Thymus (tissue), 11 donors: Measurements from ENCODE around the gene TTLL8. TPM values are rescaled to one million over a fixed set of nuclear protein-coding genes. Genes with fewer than 3 reads are reported as not detected.
A peak's percentile ranks its signal among the peaks of the same experiment; 100 is the strongest.

Experiments
- DNase-seq, 9 donors: peaks; one replicate each; pipeline ENCODE4 v3.0.0-alpha.2; 2013; ENCODE audit warnings: low spot score in 9 of 9, low read depth in 6 of 9, missing footprints in 1 of 9
- H3K27ac ChIP-seq, 2 donors: one replicate each; pipeline ENCODE4 v1.5.1; 2013; ENCODE audit warnings: control low read depth in 1 of 2, low read depth in 1 of 2, low read length in 1 of 2, mild to moderate bottlenecking in 1 of 2, moderate library complexity in 1 of 2
- H3K27me3 ChIP-seq, 2 donors: one replicate each; pipeline ENCODE4 v1.5.1; 2013; ENCODE audit warnings: low read length in 1 of 2; ENCODE audit not compliant: control insufficient read depth in 2 of 2, insufficient read depth in 1 of 2
- H3K36me3 ChIP-seq, 2 donors: one replicate each; pipeline ENCODE4 v1.5.1; 2013; ENCODE audit warnings: low read length in 1 of 2, mild to moderate bottlenecking in 1 of 2, moderate library complexity in 1 of 2; ENCODE audit not compliant: control insufficient read depth in 2 of 2, insufficient read depth in 2 of 2
- H3K4me1 ChIP-seq, 2 donors: one replicate each; pipeline ENCODE4 v1.5.1; 2013; ENCODE audit warnings: low read length in 2 of 2; ENCODE audit not compliant: control insufficient read depth in 2 of 2, insufficient read depth in 2 of 2
- H3K4me3 ChIP-seq, 2 donors: one replicate each; pipeline ENCODE4 v1.5.1; 2013; ENCODE audit warnings: low read length in 2 of 2, control low read depth in 1 of 2, mild to moderate bottlenecking in 1 of 2
- H3K9me3 ChIP-seq, 2 donors: one replicate each; pipeline ENCODE4 v1.5.1; 2013; ENCODE audit warnings: low read length in 1 of 2, mild to moderate bottlenecking in 1 of 2; ENCODE audit not compliant: control insufficient read depth in 2 of 2, insufficient read depth in 1 of 2
- WGBS: extraction: QIAGEN DNeasy Blood & Tissue Kit; methylation state at CpG from one replicate; pipeline ENCODE4 v1.1.7; 2013; 5-methylcytosine and 5-hydroxymethylcytosine counted together
- polyA plus RNA-seq: library from polyadenylated mRNA; stranded (reverse); fragments of 200-250 nt; gene quantifications from one replicate; pipeline ENCODE4 v1.2.3, GENCODE V29; 2013
- total RNA-seq: library from RNA; stranded (reverse); fragments of 120-200 nt; gene quantifications from one replicate; pipeline ENCODE4 v1.2.4, GENCODE V29; 2013
- donor health status: healthy.

Gene TTLL8
- total and polyA plus RNA-seq, 2 donors, result not detected

DNA sequence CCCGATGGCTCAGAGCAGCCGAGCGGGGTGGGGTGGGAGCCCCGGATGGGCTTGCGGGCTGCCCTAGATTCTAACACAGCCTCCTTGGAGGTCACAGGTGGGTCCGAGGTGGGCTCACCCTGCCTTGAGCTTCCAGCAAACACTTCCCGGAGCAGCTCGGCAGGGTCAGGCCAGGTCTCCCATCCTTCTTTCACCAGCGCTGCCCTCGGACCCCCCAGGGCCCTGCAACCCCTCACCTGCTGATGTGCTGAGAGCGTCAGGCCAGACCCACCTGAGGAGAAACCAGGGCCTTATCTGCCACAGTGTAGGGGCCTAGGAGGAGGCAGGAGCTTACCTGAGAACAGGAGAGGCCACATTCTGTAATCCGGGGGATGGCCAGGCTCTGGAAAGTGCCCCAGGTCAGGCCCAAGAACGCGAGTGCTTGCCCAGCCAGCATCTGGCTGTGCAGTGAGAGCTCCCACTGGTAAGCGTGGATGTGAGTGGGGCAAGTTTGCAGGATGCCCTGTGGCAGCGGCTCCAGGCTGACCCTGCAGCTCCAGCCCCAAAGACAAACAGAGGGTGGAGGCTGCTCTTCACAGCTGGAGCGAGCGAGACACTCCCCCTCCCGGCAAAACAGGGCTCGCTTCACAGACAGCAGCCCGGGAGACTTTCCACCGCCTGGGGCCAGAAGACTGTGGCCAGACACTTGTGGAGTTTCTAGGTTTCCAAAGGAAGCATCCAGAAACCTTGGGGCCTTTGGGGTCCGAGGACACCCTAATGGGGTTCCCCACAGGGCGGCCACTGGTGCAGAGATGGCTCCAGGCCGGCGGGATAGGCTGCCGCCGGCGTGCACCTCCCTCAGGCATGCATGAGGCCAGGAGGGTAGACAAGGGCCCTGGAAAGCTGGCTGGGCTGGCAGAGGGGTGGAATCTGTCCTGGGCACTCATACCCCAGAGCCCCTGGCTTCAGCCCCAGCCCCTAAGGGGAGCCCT lies 45.6 kb downstream of the TTLL8 start, which contains the start of gene IL17REL:
Gene IL17REL (minus strand): TSS at position 555 of the 971 bp plus-strand sequence. CDS start 119 bp downstream, at position 436.
- 91% methylated on average over 29 of the region's 29 CpGs for WGBS
- no peaks in the 10 kb centered on the region for H3K9me3 ChIP-seq
- H3K27me3 ChIP-seq, result peaks cover 36 to 85% of the 10 kb centered on the region in 2 donors
- H3K4me1 ChIP-seq, result peaks cover 0 to 13% of the 10 kb centered on the region in 2 donors
- H3K27ac ChIP-seq, result no peak within 1 kb of the TSS
- H3K4me3 ChIP-seq, result peak within 1 kb of the TSS in 1 of 2 donors; percentile 16
- no peak for DNase-seq
- H3K36me3 ChIP-seq, result no peaks in the 10 kb centered on the region

DNA sequence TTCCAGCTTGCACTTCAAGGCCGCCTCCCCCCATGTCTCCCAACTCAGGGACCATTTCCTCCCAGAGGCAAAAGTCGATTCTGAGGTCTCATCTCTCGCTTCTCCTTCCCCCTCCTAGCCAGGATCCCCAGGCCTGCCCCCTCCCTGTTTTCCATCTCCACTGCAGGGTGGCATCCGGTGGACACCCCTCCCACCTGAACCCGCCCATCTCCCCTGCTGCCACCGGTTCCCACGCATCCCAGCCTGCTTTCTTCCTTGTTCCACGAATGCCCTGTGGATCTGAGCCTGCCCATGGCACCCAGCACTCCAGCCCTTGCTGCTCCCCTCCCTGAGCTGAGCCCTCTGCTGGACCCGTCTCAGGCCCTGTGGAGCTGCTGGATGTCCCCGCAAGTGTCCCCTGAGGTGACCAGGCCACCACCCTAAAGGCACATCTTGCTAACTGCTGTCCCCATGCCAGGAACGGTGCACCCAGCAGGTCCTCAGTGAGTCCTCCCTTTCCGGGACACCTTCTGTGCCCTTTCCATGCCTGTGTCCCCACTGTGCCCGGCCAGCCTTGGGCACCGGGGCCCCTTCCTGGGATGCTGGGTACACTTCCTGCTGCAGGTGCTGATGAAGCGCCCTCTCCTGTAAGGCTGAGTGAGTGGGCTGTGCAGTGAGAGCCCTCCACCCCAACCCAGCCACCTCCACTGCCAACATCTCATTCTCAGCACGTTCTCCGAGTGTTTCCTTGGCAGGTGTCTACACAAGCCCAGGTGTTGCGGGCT lies 46.5 kb downstream of the TTLL8 start:
- H3K27me3 ChIP-seq, result peaks cover 36 to 76% of the 10 kb centered on the region in 2 donors
- H3K27ac ChIP-seq, result no peak overlapping the region
- H3K4me3 ChIP-seq, result peak overlapping the region in 1 of 2 donors; percentile 16
- DNase-seq, result no peak
- H3K4me1 ChIP-seq, result peaks cover 0 to 13% of the 10 kb centered on the region in 2 donors
- no peaks in the 10 kb centered on the region for H3K9me3 ChIP-seq
- 71% methylated on average over 18 of the region's 18 CpGs for WGBS
- H3K36me3 ChIP-seq, result no peaks in the 10 kb centered on the region

DNA sequence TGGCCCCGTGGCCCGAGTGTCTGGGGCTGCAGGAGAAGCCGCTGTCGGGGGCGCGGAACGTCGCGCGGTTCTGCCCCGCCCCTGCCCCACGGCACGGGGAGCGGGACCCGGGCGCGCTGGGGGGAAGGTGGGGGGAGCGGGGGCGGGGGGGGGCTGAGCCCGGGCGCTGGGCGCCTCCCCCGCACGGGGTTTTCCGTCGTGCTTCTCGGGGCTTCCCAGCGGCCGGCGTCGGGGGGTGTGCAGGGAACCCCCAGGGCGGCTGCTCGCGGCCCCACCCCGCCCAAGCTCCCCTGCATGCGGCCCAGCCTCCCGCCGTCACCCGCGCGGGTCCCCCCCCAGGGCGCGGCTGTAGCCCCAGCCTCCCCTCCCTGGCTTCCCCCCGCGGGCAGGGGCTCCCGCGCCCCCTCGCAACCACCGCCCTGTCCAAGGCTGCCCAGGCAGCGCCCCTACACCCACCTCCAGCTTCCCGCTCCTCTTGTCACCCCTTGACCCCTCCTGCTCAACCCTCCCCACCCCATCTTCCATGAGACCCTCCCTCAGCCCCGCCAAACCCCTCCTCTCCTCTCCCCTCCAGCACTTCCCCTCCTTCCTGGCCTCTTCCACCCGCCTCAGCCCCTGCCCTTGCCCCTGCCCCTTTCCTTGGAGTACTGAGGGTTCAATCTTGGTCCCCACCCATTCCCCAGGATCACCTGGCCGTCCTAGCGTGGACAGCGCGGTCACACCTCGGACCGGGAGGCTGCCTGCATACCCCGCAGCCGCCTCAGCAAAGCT lies 47.2 kb downstream of the TTLL8 start:
- peaks cover 36 to 69% of the 10 kb centered on the region in 2 donors for H3K27me3 ChIP-seq
- H3K27ac ChIP-seq, result no peak overlapping the region
- H3K4me1 ChIP-seq, result peaks cover 0 to 13% of the 10 kb centered on the region in 2 donors

GRCh38 chr22:50009765-50010675 lies 48.1 kb downstream of the TTLL8 start:
- Histone ChIP-seq H3K4me3 (no peak overlapping the region), H3K9me3 (no peaks in the 10 kb centered on the region), H3K4me1 (peaks cover 0 to 13% of the 10 kb centered on the region in 2 donors), H3K27ac (no peak overlapping the region), H3K36me3 (no peaks in the 10 kb centered on the region), H3K27me3 (peaks cover 33 to 62% of the 10 kb centered on the region in 2 donors)
- WGBS, result 72% methylated on average over 46 of the region's 46 CpGs
- no peak for DNase-seq

More for the DNA sequence above, 47.2 kb downstream of the TTLL8 start:
- Histone ChIP-seq H3K4me3 (no peak overlapping the region), H3K36me3 (no peaks in the 10 kb centered on the region), H3K9me3 (no peaks in the 10 kb centered on the region)
- peak in 1 of 9 donors; percentile 24 for DNase-seq
- WGBS, result 7% methylated on average over 57 of the region's 61 CpGs

DNA sequence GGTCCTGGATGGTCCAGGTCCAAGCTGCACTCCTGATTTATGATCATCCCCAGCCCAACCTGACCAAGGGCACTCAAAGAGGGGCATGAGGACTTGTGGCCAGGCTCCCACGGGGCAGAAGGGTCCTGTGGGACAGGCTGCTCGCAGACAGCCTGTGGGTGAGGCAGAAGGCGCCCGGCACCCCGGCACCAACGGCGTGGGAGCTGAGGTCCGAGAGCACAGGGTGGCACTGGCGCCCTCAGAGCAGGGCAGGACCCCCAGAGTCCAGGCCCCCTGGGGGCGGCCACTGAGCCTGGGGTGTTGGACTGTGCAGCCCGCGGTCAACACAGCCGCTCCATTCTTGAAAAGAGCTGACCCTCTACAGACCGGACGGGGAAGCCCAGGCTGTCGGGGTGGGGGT lies 48.8 kb downstream of the TTLL8 start:
- WGBS, result 97% methylated on average over 16 of the region's 16 CpGs
- H3K27me3 ChIP-seq, result peaks cover 25 to 55% of the 10 kb centered on the region in 2 donors
- no peaks in the 10 kb centered on the region for H3K9me3 ChIP-seq
- H3K4me3 ChIP-seq, result no peak overlapping the region
- peaks cover 0 to 8% of the 10 kb centered on the region in 2 donors for H3K4me1 ChIP-seq
- H3K27ac ChIP-seq, result no peak overlapping the region
- no peaks in the 10 kb centered on the region for H3K36me3 ChIP-seq
- no peak for DNase-seq

GRCh38 chr22:50008151-50009040 lies 49.7 kb downstream of the TTLL8 start:
- WGBS, result 94% methylated on average over 24 of the region's 24 CpGs
- no peak overlapping the region for H3K4me3 ChIP-seq
- peaks cover 18 to 46% of the 10 kb centered on the region in 2 donors for H3K27me3 ChIP-seq
- peak overlapping the region in 1 of 2 donors; percentile 43 for H3K27ac ChIP-seq
- H3K4me1 ChIP-seq, result peaks cover 0 to 6% of the 10 kb centered on the region in 2 donors
- H3K36me3 ChIP-seq, result no peaks in the 10 kb centered on the region
- peak in 1 of 9 donors; percentile 22 for DNase-seq
- H3K9me3 ChIP-seq, result no peaks in the 10 kb centered on the region

DNA sequence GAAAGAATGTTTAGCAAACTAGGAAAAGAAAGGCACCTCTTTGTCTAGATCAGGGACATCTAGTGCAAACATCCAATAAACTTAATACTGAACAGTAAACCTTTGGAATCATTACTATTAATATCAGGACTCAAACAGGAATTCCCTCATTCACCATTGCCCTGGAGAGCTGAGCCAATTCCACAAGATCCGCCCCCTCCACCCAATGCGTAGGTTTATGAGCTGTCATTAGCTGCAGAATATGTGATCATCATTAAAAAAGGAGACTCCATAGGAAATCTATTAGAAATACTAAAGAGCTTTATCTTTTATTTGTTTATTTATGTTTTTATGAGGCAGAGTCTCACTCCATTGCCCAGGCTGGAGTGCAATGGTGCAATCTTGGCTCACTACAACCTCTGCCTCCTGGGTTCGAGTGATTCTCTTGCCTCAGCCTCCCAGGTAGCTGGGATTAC lies 51.0 kb downstream of the TTLL8 start:
- no peak for DNase-seq

More for the DNA sequence above, 51.0 kb downstream of the TTLL8 start:
- H3K27me3 ChIP-seq, result peaks cover 17 to 33% of the 10 kb centered on the region in 2 donors
- H3K4me3 ChIP-seq, result no peak overlapping the region
- no peak overlapping the region for H3K27ac ChIP-seq
- 96% methylated on average over 3 of the region's 3 CpGs for WGBS
- H3K9me3 ChIP-seq, result no peaks in the 10 kb centered on the region
- peaks cover 0 to 6% of the 10 kb centered on the region in 2 donors for H3K4me1 ChIP-seq
- no peaks in the 10 kb centered on the region for H3K36me3 ChIP-seq
